ENCODE data around the gene KAT8.
"Not testable (repeated sequence)": the region's sequence is repeated elsewhere in the genome, so short reads cannot be mapped to it uniquely, and the experiment has no call there.

Gene KAT8

DNA sequence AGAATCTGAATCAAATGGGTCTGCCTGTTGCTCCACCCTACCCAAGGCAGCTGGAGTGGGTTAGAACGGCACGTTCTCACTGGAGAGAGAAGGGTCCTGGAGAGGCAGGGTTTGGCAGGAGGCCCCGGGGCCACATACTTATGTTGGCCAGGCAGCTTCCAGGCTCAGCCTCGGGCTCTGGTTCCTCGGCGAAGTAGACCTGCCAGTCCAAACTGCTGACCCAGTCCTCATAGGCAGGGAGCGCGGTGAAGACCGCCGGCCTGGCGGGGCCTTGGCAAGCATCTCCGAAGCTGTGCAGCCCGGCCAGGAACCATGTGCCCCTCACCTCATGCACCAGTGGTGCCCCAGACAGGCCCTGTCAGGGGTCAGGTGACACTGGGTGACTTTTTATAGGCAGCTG is 33.5 kb upstream of the KAT8 start:
- DNase-seq = no peak

DNA sequence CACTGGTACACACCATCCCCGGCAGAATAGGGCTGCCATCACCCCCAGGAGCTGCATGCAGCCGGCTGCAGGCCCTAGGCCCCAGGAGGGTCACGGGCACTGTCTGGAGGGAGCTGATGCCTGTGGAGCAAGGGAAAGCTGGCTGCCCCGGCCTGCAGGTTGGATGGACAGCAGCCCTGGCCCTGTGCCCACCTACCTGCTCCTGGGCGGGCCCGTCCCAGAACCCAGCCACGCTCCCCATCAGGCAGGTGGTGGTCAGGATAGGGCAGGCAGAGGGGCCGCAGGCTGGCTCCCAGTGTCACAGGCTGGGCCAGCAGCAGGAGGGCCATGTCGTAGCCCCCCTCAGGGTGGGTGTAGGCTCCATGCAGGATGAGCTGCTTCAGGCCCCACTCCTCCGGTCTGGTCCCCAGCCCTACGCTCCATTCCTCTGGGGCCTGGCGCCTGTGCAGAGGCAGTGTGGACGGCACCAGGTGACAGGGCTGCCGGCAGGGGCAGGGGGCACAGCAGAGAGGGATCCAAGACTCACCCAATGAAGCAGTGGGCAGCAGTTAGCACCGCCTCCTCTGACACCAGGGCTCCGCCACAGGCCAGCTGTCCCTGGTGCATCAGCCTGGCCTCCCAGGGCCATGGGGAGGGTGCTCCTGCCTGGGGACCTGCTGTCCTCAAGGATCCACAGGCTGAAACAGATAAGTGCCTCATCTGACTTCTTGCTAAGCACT is 32.7 kb upstream of the KAT8 start:
- DNase-seq = no peak

DNA sequence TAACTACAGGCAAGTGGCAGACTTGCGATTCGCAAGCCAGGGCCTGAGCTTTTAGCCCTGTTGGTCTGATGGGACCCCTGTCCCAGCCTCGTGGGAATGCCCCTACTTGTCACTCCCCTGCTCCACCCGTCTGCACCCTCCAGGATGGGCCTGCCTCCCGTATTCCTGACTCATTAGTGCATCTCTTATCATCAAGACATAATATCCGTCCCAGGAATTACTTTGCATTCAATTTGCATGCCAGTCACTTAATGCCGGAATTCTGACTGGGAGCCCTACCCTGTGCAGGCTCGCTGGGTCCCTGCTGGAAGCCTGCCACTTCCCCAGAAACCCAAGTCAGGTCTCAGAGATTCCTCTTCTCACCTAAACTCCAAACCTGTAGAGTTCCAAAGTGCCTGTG is 32.1 kb upstream of the KAT8 start:
- DNase-seq = no peak

DNA sequence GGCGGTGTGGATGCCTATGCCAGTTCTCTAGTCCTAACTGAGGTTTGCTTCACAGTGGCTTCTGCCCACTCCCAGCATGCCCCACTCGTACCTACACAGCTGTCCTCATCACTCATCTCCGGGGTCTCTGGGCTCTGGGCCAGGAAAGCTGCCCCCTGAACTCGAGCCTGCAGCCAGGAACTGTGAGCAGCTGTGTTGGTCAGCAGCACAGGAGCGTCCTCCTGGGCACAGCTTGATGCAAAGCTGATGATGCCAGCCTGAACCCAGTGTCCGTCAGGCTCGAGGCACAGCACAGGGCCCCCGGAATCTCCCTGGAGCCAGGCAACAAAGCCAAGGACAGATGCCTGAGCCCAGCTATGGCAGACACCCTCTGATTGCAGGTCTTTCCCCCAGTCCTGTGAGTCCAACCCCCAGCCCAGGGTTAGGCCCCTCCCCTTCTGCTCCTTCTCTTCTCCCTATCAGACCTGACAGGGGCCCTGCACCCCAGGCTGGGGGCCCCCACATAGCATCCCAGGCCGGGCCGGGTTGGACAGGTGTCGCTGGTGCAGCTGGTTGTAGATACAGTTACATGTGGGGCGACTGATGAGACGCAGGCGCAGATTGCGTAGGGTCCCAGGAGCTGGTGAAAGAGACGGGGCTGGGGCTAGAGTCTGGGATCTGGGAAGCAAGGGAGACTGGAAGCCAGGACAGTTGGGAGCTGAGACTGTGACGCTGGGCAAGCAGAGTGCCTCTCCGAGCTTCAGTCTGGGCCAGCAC is 31.4 kb upstream of the KAT8 start:
- DNase-seq = peak; percentile 33

DNA sequence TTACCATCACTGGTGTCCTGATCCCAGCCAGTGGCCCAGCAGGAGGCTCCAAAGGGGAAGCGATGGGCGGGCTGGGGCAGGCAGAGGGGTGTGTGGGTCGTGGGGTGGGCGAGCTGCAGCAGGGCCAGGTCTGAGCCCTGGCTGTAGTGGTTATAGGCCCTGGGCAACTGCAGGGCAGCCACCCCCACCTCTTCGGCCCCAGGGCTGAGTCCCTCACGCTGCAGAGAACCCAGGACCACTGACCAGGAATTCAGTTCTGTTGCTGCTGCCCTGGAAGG is 30.9 kb upstream of the KAT8 start:
- no peak for DNase-seq

GRCh38 chr16:31087481-31087880 is 30.0 kb upstream of the KAT8 start:
- DNase-seq = no peak

- DNase-seq = no peak
These were observed 29.5 kb upstream of the KAT8 start for GRCh38 chr16:31087971-31088370.

GRCh38 chr16:31088459-31089183 is 28.8 kb upstream of the KAT8 start, which contains the start of gene PRSS53:
Gene PRSS53, minus strand, starts transcription at chr16:31088943. Its CDS starts 134 bp downstream, at chr16:31088809.
- DNase-seq = no peak

DNA sequence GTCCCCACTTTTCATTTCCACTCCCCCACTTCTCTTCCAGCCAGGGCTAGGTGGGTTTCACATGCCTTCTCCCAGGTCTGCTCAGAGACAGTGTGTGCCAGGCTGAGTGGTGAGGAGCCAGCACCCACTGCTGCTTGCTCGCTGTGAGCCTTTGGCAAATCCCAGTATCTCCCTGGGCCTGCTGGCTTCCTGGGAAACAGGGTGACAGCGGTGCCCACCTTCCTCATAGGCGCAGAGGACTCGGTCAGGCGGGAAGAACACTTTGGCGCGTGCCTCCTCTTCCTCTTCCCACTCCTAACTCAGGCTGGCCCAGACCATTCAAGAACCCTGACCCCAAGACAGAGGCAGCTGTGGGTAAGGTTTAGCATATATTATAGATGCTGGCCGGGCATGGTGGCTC is 28.3 kb upstream of the KAT8 start:
- DNase-seq = no peak

- DNase-seq = no peak
These were observed 26.9 kb upstream of the KAT8 start for GRCh38 chr16:31090540-31090939.

- no peak for DNase-seq
These were observed 25.1 kb upstream of the KAT8 start for GRCh38 chr16:31092330-31092729.

- DNase-seq = peak; percentile 67
These were observed 24.2 kb upstream of the KAT8 start for GRCh38 chr16:31093132-31093703.

- DNase-seq = no peak
These were observed 23.4 kb upstream of the KAT8 start for GRCh38 chr16:31094088-31094423.

- DNase-seq = peak; percentile 97
These were observed 22.9 kb upstream of the KAT8 start, which contains the start of gene VKORC1 for GRCh38 chr16:31094424-31095120. Gene VKORC1, minus strand, starts transcription at chr16:31094797. Its CDS starts 68 bp downstream, at chr16:31094729.

GRCh38 chr16:31099860-31100638 is 17.4 kb upstream of the KAT8 start:
- no peak for DNase-seq

DNA sequence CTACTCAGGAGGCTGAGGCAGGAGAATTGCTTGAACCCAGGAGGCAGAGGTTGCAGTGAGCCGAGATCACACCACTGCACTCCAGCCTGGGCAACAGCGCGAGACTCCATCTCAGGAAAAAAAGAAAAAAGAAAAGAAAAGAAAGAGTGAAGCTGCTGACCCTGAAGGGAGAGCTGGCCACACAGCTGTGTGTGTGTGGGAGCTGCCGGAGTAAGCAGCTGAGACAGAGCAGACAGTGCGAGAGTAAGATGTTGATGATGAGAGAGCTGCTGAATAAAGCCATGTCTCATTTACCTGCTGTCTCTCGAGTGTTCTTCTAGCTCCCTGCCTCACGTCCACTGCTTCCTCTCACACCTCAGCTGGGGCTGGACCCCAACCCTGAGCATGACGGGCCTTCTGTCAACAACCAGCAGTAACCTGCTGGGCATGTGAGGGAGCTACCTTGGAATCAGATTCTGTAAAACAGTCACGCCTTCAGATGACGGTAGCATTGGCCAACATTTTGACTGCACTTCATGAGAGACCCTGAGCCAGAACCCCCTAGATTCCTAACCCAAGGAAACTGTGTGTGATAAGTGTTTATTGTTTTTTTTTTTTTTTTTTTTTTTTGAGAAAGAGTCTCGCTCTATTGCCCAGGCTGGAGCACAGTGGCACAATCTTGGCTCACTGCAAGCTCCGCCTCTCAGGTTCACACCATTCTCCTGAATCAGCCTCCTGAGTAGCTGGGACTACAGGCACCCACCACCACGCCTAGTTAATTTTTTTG is 16.4 kb upstream of the KAT8 start:
- not testable (repeated sequence) for DNase-seq

DNA sequence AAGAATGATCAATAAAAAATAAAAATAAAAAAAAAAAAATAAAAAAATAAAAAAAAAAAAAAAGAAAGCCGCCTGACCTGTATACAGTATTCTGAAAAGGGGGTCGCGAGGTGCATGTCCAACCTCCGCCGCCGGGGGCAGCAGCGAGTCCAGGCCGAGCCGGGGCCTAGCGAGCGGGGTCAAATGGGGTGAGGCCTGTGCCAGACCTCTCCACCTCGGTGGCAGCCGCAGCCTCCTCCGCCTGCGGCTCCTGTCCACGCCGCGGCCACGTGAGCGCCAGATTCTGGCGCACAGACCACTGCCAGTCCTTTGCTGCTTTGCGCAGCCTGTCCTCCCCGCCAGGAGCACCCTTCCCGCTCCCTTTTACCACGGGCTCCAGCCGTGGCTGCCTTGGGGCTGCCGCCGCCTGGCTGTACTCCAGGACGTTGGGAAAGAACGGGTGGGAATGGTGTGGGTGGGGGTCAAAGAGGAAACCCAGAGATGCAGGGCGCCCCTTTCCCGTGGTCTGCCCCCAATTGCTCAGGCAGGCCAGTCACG is 11.7 kb upstream of the KAT8 start:
- DNase-seq = peak; percentile 88

GRCh38 chr16:31106509-31107464 is 10.7 kb upstream of the KAT8 start:
- no peak for DNase-seq

GRCh38 chr16:31107465-31107867 is 10.0 kb upstream of the KAT8 start:
- DNase-seq = no peak

Data from eye (tissue), 1 donor.